Panc1 (cell line): ENCODE results near the gene KDM1A.

Experiments used
- CTCF ChIP-seq: fragments of 450-650 bp; IDR thresholded peaks from 2 replicates; pipeline ENCODE4 v1.5.1; 2017; ENCODE audit warnings: mild to moderate bottlenecking
- POLR2AphosphoS5 ChIP-seq: IDR thresholded peaks from 2 replicates; pipeline ENCODE4 v1.6.1; 2012; ENCODE audit warnings: mild to moderate bottlenecking, low read depth, low read length, moderate library complexity
- REST ChIP-seq, 2 experiments: IDR thresholded peaks; 2 replicates each; pipeline ENCODE4 v1.6.1; 2011 to 2012; ENCODE audit warnings: low read depth in 2 of 2, control low read depth in 1 of 2, low read length in 1 of 2, mild to moderate bottlenecking in 1 of 2, moderate library complexity in 1 of 2; ENCODE audit not compliant: insufficient read depth in 1 of 2
- SIN3A ChIP-seq: IDR thresholded peaks from 2 replicates; pipeline ENCODE4 v1.6.1; 2012; ENCODE audit warnings: low read depth, mild to moderate bottlenecking, low read length, moderate library complexity, borderline replicate concordance; ENCODE audit not compliant: insufficient read depth
- TCF7L2 ChIP-seq: IDR thresholded peaks from 2 replicates; pipeline ENCODE4 v1.6.1; 2011; ENCODE audit warnings: mild to moderate bottlenecking, low read depth, low read length, inconsistent platforms

GRCh38 chr1:23044035-23044434 is 24.8 kb downstream of the KDM1A start:
- no peak for TF ChIP-seq CTCF
- no peak for TF ChIP-seq POLR2AphosphoS5
- TF ChIP-seq REST (IDR thresholded peaks at IDR 0.05; ENCODE audit: insufficient read depth in 1 of 2, low read depth in 2 of 2, low read length in 1 of 2) = no peak
- TF ChIP-seq TCF7L2 = no peak
- TF ChIP-seq SIN3A = no peak
